Jurkat, Clone E6-1 (cell line): ENCODE results near the gene ABHD12.
"Not testable (repeated sequence)": the region's sequence is repeated elsewhere in the genome, so short reads cannot be mapped to it uniquely, and the experiment has no call there.

Experiments used
- DNase-seq: peaks from one replicate; pipeline ENCODE4 v3.0.0-alpha.2; 2011; ENCODE audit warnings: low read depth, low spot score
- H3K4me3 ChIP-seq: 2 replicates; pipeline ENCODE4 v1.5.1; 2011; ENCODE audit warnings: mild to moderate bottlenecking, low read length, control low read depth, moderate library complexity

ABHD12 gene

DNA sequence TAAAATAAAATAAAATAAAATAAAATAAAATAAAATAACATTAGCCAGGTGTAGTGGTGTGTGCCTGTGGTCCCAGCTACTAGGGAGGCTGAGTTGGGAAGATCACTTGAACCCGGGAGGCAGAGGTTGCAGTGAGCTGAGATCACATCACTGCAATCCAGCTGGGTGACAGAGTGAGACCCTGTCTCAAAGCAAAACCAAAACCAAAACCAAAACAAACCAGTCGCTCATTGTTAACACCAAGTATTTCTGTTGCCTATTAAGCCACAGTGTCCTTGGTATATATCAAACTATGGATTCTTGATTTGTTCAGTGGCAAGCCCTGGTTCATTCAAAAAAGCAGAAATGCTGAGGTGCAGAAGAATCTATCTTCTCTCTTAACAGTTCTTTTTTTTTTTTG, 77.0 kb downstream of the ABHD12 start:
- no peak for DNase-seq
- no peak overlapping the region for H3K4me3 ChIP-seq

DNA sequence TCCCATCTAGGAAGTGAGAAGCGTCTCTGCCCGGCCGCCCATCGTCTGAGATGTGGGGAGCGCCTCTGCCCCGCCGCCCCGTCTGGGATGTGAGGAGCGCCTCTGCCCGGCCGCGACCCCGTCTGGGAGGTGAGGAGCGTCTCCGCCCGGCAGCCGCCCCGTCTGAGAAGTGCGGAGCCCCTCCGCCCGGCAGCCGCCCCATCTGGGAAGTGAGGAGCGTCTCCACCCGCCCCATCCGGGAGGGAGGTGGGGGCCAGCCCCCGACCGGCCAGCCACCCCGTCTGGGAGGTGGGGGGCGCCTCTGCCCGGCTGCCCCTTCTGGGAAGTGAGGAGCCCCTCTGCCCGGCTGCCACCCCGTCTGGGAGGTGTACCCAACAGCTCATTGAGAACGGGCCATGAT, 77.9 kb downstream of the ABHD12 start:
- H3K4me3 ChIP-seq, DNase-seq: not testable (repeated sequence)

DNA sequence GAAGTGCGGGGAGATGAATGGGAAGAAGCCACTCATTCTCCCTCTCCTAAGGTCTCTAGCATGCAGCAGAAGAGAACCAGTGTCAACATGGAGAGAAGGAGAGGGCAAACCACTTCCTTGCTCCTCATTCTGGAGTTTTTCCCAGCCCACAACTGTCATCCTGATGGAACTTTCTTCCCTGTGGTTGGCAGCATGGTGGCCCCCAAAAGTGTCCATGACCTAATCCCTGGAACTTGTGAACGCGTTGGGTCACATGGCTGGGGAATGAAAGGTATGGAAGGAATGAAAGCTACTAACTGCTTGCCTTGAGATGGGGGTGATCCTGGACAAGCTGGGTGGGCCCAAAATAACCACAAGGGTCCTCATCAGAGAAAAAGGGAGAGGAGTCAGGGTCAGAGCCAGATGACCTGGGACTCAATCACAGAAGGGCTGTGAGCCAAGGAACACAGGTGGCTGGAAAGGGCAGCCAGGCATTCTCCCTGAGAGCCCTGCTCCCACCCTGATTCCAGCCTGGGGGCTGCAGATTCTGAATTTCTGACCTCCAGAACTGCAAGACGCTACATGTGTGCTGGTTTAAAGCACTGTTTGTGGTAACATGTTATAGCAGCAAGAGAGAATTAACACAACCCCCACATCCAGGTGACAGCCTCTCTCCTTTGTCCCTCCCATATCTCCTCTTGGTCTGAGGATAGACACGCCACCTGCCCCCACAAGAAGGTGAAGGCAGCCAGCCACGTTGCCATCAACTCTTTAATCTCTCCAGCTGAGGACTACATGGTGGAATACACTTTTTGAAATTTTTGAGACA, 79.5 kb downstream of the ABHD12 start:
- DNase-seq = peak; percentile 23
- no peak overlapping the region for H3K4me3 ChIP-seq

DNA sequence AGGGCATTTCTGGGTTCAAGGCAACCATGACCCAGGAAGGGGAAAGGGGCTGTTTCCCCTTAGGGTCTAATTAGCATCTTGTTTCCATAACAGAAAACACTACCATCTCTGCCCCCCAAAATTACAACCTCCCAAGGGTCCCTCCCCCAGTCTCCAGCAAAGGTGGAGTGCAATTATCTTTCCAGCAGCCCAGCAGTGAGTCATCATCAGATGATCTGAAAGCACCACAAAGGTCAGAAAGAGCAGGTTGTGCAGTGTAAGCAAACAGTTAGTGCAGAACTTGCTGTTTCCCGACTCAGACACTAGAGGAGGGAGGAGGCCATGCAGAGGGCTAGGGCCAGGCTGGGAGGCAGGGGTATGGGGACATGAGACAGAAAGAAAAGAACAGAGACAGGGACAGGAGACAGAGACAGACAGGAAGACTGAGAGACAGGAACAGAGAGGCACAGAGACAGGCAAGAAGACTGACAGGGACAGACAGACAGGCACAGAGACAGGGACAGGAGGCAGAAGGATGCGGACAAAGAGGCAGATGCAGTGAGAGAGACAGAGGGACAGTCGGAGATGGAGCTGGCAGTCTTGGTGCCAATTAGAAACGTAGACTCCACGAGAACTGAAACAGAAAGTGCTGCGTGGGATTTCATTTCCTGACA, 80.2 kb downstream of the ABHD12 start:
- peak; percentile 40 for DNase-seq
- no peak overlapping the region for H3K4me3 ChIP-seq

DNA sequence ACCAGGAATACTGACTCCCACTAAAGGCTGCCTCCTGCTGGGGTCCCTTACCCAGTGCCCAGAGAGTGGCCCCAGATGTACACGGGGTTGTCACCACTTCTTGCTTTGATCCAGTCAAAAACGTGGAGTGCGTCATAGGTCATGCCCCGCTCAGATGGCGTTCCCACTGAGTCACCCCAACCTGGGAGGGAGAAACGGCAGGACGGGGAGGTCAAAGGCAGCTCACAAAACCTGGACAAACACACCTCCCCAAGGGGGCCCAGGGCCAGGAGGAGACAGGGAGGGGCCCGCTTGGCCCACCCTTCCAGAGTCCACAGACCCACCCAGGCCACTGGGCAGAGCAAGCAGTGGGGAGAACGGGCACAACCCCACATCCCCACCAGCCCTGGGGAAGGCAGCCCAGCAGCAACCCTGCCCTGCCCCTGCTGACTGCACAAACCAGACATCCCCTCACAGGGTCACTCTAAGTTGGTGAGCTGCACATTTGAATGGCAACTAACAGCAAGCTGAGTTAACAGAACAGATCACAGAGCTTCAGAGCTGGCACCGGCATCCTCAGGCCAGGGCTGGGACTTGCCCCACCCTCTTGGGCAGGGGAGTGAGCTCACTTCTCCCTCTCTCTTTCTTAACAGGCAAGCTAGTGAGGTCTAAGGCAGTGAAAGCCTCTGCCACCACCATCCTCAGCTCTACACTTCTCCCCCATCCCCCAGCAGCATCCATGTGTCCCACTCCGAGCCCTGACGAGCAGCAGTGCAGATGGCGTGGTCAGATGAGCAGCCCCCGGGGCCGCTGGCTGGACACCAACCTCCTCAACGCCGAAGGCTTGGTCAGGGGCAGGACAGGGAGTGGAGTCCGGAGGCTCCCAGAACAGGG, 81.0 kb downstream of the ABHD12 start:
- no peak overlapping the region for H3K4me3 ChIP-seq
- DNase-seq = no peak

DNA sequence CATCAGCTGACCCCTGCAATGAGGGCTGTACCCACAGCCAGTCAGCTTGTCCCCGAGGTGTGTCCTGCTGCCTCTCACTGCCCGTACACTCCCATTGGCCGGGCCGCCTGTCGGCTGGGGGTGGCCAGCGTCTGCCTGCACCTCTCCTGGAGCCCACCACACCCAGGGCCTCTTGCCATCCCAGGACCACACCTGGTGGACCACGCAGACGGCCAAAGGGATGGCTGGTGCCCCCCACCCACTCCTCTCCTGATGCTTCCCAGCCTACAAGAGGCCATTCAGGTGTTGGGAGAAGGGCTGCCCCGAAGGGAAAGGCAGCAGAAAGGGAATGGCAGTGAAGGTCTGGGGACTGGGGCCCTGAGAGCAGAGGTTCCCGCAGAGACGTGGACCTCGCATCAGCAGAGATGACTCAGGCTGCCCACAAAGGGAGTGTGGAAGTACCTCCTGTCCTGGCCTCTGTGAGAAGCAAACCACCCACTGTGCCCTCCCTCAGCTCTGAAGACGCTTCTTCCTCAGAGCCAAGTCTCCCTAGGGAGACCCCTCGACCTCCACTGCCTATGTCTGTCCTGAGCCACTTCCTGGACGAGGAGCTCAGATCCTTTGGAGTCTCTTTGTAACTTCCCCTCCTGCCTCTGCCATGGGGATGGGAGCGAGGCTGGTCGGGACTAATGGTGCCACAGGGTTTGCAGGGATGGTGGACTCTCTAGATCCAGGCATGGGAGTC, 81.8 kb downstream of the ABHD12 start:
- no peak for DNase-seq
- no peak overlapping the region for H3K4me3 ChIP-seq

DNA sequence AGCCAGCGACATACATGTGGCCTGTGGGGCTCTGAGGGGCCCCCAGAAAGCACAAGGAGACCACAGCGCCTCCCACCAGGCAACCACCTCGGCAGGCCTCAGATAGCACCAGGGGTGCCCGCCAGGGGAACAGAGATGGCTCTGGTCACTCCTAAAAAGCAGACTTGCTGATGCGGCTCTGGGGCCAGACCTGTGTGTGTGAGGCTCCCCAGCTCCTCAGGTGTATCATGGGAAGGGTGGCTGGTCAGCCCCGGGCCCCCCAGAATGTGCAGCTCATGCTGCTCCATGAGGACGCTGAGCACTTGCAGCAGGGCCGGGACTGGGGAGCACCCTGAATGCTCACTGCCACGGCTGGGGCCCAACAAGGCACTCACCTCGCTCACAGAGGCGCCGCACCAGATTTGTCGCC, 82.5 kb downstream of the ABHD12 start:
- DNase-seq = no peak
- no peak overlapping the region for H3K4me3 ChIP-seq

DNA sequence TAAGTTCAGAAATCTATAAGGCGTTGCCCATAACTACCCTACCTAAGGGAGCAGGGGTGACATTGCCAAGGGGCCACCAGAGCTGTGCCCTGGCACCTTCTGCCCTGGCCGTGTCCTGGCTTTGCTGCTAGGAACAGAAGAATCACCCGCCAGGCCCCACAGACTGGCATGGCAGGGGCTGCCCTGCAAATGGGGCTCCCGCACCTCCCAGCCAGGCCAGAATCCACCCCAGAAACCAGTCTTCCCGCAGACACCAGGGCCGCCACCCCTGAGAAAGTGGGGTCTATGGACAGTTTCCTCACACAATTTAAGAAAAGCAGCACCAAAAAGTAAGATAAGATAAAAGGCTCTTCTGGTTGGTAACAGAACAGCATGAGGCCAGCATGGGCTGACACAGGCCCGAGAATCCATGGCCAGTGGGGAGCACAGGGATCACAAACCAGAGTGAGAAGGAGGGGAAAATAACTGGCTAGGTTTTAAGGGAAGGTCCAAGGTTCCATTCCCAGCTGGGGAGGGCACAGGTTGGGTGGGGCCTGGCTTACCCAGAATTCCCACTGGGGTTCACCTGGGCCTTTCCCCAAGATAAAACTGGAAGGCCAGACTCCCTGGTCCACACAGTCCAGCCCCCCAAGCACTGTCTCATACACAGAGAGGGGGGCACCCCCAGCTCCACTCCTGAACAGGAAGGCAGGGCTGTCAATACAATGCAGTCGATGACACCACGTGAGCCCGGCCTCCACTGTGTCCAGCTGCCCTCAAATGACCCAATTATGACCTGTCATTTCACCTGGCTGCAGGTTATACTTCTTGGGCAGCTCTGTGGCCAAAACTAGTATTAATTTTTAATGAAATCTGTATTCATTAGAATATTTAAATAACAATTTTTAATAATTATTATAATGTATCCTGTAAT, 83.4 kb downstream of the ABHD12 start:
- no peak overlapping the region for H3K4me3 ChIP-seq
- DNase-seq = no peak

DNA sequence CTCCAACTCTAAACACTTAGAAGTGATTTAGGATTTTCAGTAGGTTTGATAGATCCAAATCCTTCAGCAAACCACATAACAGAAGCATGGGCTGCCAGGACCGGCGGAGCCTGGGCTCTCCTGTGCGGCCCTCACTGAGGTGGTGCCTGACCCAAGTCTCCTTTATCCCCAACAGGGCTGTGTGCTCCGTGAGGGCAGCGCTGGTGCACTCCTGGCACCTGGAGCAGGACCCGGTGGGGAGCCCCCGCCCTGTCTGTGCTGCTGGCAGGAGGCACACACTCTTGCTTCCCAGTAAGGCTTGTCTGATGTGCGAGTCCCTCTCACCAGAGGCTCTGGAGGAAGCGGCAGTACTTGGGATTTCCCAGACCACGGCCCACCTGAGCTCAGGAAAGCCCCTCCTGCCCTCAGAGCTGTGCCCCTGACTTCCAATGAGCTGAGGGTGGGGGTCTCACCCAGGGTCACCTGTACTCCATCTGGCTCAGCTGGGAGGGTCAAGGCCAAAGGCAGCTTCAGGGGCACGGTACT, 86.5 kb downstream of the ABHD12 start:
- H3K4me3 ChIP-seq = no peak overlapping the region
- no peak for DNase-seq

DNA sequence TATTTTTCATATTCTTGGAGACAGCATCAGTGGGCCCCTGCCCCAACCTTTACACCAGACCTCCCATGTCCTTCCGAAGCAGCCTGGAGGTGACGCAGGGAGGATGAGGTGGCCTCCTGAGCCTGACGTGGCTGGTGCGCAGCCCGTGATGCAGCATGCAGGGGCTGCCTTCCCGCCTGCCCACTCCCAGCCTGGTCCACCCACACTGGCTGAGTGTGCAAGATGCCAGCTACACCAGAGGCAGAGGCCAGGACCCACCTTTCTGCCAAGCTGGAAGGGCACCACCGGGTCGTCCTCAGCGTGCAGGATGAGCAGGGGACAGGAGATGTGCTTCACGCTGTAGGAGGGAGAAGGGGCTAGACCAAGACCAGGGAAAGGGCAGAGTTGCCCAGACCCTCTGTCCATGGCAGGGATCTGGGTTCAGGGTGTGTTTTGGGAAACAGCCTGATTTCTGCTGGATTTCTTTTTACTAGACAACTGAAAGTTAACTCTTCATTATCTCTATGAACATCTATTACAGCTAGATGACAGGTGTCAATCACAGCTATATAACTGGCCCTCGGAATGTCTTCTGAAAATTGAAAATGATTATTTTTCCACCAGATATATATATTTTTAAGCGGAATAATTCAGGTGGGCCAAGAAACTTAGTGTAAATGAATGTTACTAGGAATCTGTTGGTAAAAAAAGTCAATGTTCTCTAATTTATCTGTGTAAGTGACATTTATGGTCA, 87.2 kb downstream of the ABHD12 start:
- no peak overlapping the region for H3K4me3 ChIP-seq
- DNase-seq = no peak

DNA sequence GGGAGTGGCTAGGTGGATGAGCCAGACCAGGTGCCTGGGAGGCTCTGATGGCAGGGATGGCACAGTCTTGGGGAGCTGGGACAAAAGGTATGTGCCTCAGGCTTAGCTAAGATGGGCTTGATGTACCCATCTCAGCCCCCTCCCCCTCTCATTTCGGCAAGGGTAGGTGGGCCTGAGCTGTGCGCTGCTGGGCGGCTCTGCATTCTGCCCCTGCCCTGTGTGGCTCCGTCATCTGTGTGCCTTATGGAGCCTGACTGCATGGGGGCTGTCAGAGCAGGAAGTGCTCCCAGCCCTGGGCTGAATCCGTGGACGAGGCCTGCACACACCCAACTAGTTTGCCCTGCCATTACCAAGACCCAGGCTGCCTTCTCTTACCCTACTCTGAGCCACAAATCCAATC, 88.0 kb downstream of the ABHD12 start:
- no peak for DNase-seq
- H3K4me3 ChIP-seq = no peak overlapping the region

DNA sequence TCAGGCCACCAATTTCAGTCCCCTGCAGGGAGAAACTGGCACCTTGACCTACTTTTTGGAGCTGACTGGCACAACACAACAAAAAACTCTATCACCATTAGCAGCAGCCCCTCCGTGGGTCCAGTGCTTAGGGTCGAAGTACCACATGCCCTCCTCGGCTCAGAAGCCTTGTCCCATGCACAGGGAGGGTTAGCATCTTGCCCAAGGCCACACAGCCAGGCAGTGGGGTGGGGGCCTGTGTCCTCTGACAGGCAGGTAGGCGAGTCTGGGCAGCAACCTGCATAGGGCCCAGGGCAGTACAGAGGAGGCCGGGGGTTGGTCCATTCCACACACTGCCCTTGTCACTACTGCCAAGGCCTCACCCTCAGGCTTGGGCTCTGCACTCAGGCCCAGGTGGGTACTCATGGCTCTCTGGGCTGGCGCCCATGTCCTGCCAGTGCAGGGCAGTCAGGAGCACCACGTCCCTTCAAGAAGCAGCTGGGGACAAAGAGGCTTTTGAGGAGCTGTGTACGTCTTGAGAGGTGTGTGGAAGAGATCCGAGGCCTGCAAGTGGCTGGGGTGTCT, 89.2 kb downstream of the ABHD12 start:
- no peak overlapping the region for H3K4me3 ChIP-seq
- no peak for DNase-seq

DNA sequence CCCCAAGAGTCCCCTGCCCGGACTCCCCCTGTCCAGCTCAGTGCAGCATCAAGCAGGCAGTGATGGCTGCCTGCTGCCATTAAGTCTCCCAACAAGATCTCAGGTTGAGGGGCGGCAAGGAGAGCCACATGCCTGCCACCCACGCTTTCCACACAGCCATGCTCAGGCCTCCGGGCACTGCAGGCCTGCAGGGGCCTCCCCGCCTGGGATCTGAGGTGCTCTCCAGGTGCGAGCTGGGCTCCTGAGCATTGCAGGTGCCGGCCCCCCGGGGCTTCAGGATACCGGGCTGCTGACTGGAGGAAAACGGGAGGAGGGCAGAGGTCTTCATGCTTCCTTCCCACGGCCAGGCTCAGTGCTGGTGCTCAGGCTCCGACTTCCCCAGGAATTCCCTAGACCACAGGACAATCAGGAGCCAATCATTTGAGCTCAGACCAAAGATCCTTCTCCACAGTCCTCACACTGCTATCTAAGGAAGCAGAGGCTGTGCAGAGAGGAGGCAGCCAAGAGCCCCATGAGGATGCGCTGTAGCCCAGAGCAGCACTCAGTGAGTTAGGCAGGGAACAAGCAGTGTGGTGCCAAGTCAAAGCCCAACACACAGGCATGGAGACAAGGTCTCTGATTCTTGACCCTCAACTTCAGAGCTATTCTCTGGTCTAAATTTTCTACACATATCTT, 90.0 kb downstream of the ABHD12 start:
- H3K4me3 ChIP-seq = no peak overlapping the region
- no peak for DNase-seq

DNA sequence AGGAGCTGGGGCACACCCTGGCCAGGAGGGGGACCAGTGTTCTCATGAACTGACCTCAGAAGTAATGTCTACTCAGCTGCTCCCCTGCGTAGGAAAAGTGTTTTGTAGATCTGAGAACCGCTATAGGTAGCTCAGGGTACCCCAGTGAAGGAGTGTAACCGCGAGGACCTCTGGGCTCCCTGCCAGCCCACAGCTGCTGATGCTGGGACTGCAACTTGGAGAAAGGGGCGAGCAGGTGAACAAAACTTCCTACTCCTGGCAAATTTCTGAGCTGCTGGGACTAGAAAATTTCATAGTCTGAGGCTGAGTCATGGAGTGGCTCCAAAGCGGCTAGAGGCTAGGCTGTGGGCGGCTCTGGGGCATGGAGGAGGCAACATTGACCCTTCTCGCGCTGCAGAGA, 90.8 kb downstream of the ABHD12 start:
- no peak overlapping the region for H3K4me3 ChIP-seq
- no peak for DNase-seq

DNA sequence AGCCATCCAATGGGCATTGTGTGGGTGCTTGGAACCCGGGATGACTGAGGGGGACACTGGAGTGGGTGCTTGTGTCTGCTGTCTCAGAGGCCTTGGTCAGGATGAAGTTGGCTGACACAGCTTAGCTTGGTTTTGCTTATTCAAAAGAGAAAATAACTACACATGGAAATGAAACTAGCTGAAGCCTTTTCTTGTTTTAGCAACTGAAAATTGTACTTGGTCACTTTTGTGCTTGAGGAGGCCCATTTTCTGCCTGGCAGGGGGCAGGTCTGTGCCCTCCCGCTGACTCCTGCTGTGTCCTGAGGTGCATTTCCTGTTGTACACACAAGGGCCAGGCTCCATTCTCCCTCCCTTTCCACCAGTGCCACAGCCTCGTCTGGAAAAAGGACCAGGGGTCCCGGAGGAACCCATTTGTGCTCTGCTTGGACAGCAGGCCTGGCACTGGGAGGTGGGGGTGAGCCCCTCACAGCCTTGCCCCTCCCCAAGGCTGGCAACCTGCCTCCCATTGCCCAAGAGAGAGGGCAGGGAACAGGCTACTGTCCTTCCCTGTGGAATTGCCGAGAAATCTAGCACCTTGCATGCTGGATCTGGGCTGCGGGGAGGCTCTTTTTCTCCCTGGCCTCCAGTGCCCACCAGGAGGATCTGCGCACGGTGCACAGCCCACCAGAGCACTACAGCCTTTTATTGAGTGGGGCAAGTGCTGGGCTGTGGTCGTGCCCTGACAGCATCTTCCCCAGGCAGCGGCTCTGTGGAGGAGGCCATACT, 93.3 kb downstream of the ABHD12 start:
- H3K4me3 ChIP-seq = no peak overlapping the region
- no peak for DNase-seq
